GM13977 (cell line): Measurements from ENCODE around the gene OXCT1.

ENCODE experiments used
- DNase-seq: peaks from one replicate; pipeline ENCODE4 v3.0.0; 2012; ENCODE audit warnings: low spot score
- in situ Hi-C: fragments of 300-500 bp; cut with MboI; formaldehyde crosslinking; loops from one replicate; pipeline ENCODE4 v1.12.0; 2022; ENCODE audit warnings: low sequenced_read_pairs, low pct_unique_long_range_greater_than_20kb, mixed read lengths, inconsistent platforms; ENCODE audit not compliant: unreplicated experiment
- TF ChIP-seq, protein P1 (sequence below): IDR thresholded peaks from 2 replicates; pipeline ENCODE4 v1.5.1; 2012; ENCODE audit warnings: mild to moderate bottlenecking, control low read depth; ENCODE audit not compliant: insufficient read depth; ENCODE audit errors: extremely low read depth, missing control alignments

OXCT1 gene

GRCh38 chr5:41876678-41877077, 6.5 kb upstream of the OXCT1 start:
- DNase-seq: no peak
- in situ Hi-C loops: no loop called here
- TF ChIP-seq, protein P1, sequence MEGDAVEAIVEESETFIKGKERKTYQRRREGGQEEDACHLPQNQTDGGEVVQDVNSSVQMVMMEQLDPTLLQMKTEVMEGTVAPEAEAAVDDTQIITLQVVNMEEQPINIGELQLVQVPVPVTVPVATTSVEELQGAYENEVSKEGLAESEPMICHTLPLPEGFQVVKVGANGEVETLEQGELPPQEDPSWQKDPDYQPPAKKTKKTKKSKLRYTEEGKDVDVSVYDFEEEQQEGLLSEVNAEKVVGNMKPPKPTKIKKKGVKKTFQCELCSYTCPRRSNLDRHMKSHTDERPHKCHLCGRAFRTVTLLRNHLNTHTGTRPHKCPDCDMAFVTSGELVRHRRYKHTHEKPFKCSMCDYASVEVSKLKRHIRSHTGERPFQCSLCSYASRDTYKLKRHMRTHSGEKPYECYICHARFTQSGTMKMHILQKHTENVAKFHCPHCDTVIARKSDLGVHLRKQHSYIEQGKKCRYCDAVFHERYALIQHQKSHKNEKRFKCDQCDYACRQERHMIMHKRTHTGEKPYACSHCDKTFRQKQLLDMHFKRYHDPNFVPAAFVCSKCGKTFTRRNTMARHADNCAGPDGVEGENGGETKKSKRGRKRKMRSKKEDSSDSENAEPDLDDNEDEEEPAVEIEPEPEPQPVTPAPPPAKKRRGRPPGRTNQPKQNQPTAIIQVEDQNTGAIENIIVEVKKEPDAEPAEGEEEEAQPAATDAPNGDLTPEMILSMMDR: no peak

- TF ChIP-seq, protein P1: no peak
- in situ Hi-C loops: no loop called here
- DNase-seq: no peak
Observed at GRCh38 chr5:41875121-41875520, 4.9 kb upstream of the OXCT1 start.

DNA sequence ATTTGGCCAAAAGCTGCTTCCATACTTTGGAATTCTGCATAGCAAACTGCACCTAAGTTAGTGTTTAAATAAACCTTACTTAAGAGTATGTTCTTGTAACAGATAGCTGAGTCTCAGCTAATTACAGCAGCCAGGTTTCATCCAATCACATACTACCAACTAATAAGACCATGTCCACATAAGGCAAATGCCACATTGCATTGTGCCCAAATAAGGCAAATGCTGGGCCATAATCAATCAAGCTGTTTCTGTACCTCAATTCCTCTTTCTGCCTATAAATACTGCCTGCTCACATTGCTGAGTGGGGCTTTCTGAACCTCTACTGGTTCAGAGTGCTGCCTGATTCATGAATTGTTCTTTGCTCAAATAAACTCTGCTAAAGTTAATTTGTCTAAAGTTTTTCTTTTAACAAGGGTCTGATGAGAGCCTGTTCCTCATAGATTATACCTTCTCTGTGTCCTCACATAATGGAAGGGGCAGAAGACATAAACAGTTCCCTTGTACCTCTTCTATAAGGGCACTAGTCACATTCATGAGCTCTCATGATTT, 4.4 kb upstream of the OXCT1 start:
- no peak for DNase-seq
- TF ChIP-seq, protein P1: no peak

GRCh38 chr5:41871852-41872251, 1.6 kb upstream of the OXCT1 start:
- in situ Hi-C loops: loop anchor here (25.0 kb wide), 1 partner anchor 890 kb away; the partner anchor contains the start of gene CCDC152
- no peak for DNase-seq
- TF ChIP-seq, protein P1: no peak

More for the DNA sequence above, 4.4 kb upstream of the OXCT1 start:
- in situ Hi-C loops: loop anchor here (25.0 kb wide), 1 partner anchor 888 kb away; the partner anchor contains the start of gene CCDC152

- no peak for DNase-seq
- in situ Hi-C loops: loop anchor here (25.0 kb wide), 1 partner anchor 892 kb away; the partner anchor contains the start of gene CCDC152
- TF ChIP-seq, protein P1: no peak
Observed at GRCh38 chr5:41870627-41871048, 413 bp upstream of the OXCT1 start.

GRCh38 chr5:41869151-41869723, 988 bp downstream of the OXCT1 start:
- TF ChIP-seq, protein P1: no peak
- in situ Hi-C loops: loop anchor here (25.0 kb wide), 1 partner anchor 893 kb away; the partner anchor contains the start of gene CCDC152
- DNase-seq: peak; percentile 37
